Measurements from ENCODE around the gene BST2. TPM values are rescaled to one million over a fixed set of nuclear protein-coding genes. Genes with fewer than 3 reads are reported as not detected.
"Not testable (repeated sequence)": the region's sequence is repeated elsewhere in the genome, so short reads cannot be mapped to it uniquely, and the experiment has no call there.

BST2 gene
- total RNA-seq, 1 experiment from 2014 or later = not detected

DNA sequence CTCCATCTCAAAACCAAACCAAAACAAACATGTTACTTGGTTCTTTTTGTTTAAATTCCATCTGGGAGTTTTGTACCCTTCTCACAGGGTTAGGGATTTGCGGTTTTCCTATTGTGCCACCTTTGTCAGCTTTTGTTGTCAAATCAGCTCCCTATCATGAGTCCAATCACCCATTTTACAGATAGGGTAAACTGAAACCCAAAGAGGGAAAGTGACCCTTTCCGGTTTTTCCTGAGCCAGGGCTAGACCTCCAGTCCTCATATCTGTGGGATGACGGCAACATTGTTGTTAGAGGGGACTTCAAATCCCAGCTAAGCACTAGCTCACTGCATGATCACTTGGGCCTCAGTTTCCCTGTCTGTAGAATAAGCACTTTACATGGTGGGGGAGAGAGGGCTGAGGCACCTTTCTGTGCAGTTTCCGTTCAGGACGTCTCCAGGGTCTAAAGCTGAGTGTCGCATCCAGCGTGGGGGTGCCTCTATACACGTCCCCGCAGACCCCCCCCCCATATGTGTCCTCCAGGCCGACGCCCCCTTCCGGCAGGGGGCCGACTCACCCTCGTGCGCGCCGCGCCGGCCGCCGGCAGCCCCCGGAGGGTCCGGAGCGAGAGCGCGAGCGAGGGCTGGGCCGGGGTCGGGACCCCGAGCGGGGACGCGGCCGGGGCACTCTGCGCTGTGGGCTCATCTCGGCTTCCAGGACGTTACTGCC, 15.3 kb downstream of the BST2 start:
- no peak for DNase-seq (ENCODE audit: low read depth)

DNA sequence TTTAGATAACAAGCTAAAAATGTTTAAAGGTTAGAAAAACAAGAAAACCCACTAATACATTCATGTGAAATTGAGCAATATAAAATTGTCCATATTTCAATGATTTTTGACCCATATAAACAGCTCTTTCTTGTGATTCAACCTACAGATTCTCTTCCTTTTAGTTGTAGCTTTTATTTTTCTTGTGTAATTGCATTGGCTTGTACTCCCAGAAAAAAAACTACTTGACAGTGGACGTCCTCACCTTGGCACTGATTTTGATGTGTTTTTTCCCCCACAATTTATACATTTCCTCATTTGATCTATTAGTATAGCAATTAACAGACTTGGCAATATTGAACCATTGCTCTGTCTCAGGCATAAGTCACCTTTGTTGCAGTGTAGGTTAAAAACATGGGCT, 16.1 kb downstream of the BST2 start:
- no peak for DNase-seq (ENCODE audit: low read depth)

DNA sequence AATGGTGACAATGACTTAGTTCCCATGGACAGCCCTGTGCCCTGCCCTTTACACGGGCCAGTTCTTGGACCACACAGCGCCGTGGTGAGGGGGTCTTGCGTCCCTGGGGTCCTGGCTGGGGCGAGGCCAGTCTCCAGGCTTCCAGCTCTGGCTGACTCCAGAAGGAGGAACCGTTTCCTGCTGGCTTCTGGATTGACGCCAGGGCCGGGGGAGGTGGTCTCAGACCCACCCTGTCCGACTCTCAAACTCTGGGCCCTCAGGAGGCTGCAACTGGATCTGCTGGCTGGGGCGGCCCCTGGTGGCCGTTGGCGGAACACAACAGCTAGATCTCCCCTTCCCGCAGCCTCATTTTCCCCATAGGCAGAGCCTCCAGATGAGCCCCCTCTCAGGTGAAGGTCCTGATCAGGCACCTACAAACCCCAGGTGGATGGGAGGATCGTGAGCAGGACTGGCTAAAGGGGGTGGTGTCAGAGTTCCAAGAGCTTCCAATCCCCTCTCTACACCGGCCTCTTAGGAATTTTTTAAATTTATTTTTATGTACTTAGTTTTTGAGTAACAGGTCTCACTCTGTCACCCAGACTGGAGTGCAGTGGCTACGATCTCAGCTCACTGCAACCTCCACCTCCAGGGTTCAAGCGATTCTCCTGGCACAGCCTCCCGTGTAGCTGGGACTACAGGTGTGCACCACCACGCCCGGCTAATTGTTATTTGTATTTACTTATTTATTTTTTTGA, 19.4 kb downstream of the BST2 start:
- DNase-seq (ENCODE audit: low read depth) = peak; percentile 55

DNA sequence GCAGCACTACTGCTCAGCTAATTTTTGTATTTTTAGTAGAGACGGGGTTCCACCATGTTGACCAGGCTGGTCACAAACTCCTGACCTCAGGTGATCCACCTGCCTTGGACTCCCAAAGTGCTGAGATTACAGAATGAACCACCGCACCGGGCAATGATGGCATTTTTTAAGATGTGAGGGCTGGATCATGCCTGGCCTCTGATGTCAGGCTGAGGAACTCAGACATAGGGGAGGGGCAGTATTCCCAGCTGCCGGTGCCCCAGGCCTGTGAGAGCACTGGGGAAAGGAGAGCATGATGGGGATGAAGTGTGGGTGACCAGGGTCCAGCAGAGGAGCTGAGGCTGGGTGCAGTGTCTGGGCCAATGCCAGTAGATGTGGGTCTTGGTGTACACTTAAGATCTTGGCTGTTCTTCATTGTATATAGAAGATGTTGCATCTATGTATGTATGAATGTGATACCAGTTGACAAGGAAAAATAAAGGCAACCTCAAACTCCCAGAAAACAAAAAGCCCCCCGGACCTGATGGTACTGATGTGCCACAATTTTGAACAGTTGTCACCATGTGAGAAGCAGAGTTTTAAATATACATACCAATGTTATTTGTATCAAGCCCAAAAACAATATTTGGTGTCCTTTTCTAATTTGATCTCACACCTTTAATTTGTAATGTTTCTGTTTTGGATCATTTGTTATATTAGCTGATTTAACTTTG, 24.8 kb downstream of the BST2 start:
- no peak for DNase-seq (ENCODE audit: low read depth)

DNA sequence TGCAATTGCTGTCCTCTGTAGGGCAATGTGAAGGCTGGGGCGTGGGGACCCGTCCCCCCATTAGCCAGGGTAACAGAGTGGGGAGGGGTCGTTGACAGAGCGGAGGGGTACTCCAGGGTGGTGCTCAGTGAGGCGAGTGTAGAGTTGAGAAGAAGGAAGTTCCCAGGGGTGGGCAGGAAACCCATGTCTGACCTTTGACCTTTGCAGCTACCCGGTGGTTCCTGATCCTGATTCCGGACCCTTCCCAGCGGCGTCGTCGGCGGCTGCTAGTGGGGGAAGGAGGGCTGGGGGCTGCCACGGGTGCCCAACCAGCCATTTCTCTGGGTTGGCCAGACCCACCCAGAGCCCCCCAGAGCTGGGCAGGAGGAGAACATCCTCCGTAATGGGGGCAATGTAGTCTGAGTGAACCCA, 26.2 kb downstream of the BST2 start:
- DNase-seq (ENCODE audit: low read depth) = no peak

DNA sequence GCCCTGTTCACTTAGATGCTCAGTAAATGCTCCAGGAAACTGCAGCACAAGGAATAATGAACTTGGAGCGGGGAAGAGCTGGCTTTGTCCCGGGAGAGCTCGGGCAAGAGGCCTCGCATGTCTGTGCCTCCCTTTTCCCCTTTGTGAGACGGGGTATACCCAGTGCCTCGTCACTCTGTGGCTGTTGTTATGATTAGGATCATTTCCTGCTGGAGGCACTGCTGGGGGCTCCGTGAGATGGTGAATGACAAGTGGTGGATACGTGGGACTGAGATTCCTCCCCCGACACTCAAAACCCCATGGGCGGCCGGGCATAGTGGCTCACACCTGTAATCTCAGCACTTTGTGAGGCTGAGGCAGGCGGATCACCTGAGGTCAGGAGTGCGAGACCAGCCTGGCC, 27.2 kb downstream of the BST2 start:
- DNase-seq (ENCODE audit: low read depth) = no peak

DNA sequence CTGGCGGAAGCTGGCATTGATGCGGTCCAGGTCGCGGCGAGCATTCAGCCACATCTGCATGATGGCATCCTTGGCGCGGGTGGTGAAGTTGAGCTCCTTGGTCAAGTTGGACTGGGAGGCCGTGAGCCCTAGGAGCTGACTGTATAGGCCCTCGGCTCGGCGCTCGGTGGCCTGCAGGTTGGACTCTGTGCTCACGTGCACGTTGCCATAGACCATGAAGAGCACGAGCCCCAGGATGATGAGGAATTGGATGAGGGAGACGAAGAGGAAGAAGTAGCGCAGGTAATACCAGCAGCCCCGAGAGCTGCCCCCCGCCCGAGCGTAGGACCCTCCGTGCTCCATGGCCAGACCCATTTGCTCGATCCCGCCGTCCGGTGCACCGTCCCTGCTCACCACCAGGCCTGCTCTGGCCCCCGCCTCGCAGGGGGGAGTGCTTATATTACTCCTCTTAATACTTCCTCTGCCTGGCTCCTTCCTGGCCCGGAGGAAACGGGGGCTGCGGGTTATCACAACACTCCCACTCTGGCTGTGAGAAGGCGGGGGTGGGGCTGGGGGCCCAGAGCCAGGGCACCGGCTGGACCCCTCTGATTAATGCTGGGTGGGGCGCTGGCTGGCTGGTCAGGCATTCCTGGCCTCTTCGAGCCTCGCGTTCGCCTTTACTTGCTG, 28.4 kb downstream of the BST2 start, which contains the start of gene PLVAP:
Gene PLVAP (minus strand): TSS at position 408 of the 666 bp plus-strand sequence. CDS start 54 bp downstream, at position 354.
- no peak for DNase-seq (ENCODE audit: low read depth)

DNA sequence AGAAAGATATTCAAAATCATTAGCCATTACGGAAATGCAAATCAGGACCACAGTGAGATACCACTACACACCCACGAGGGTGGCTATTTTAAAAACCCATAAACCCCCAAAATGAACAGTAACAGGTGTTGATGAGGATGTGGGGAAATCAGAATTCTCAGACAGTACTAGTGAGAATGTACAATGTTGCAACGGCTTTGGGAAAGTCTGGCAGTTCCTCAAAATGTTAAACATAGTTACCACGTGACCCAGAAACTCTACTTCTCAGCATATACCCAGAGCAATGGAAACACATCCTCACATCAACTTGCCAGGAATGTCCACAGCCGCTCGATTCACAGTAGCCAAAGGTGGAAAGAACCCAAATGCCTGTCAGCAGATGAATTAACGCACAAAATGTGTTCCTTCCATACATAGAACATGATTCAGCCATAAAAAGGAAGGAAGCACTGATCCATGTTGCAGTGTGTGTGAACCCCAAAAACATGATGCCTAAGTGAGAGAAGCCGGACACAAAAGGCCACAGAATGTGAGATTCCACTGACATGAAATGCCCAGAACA, 35.3 kb downstream of the BST2 start:
- no peak for DNase-seq (ENCODE audit: low read depth)

DNA sequence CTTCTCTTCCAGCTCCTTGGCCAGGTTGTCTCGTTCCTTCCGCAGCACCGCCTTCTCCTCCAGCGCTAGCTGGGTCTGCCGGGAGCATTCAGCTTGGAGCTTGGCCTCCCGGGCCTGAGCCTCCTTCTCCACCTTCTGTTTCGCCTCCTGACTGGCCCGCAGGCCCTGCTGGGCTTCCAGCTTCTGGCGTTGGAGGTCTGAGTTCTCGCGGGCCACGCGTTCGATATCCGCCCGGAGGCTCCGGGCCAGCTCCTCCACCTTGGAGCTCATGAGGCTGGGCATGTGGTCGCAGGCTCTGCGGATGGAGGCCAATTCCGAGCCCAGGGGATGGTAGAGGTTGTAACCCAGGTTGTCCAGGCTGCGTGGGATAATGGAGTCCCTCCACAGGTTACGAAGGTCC, 40.1 kb downstream of the BST2 start:
- no peak for DNase-seq (ENCODE audit: low read depth)

DNA sequence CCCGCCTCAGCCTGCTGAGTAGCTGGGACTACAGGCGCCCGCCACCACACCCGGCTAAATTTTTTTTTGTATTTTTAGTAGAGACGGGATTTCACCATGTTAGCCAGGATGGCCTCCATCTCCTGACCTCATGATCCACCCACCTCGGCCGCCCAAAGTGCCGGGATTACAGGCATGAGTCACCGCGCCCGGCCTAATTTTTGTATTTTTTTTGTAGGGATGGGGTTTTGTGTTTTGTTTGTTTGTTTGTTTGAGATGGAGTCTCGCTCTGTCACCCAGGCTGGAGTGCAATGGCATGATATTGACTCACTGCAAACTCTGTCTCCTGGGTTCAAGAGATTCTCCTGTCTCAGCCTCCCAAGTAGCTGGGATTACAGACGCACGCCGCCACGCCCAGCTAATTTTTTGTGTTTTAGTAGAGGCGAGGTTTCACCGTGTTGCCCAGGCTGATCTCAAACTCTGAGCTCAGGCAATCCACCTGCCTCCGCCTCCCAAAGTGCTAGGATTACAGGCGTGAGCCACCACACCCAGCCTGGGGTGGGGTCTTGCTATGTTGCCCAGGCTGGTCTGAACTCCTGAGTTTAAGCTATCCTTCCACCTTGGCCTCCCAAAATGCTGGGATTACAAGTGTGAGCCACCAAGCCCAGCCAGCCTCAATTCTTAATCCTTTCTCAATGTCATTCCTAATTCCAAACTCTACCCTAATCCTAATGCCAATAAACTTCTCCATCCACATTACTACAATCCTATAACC, 41.4 kb downstream of the BST2 start:
- DNase-seq (ENCODE audit: low read depth) = not testable (repeated sequence)

DNA sequence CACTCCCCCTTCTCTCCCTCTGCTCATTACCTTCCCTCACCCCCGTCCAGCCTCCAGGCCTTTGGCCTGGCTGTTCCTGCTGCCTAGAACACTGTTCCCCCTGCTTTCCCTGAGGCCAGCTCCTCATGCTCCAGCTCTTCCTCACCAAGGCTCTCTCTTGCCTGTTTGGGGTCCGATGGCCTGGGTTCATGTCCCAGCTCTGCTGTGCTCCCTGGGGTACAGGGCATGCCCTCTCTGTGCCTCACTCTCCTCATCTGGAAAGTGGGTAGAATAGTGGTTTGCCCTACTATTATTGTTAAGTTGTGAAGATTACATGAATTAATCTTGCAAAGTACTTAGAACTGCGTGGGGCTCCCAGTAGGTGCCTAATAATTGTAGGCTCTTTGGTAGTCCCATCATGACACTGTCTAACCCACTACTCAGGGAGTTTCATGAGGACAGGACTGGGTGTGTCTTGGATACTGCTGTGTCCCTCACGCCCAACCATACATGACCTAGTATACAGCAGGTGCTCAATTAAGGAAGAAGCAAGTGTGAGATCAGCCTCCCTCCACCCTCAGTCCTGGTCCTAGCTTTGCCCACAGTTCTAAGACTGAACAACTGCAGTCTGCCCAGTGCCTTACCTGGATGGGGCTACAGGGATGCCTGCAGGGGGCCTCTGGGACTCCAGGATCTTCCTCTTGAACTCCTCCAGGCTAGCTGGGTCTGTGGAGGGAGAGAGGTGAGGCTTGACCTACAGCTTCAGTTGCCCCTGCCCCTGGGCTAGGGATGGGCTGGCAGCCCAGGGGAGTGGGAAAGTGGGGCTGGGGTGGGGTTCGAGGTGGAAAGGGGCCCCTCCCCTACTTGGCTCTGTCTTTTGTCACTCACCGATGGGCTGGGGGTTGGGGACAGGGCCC, 45.3 kb downstream of the BST2 start:
- no peak for DNase-seq (ENCODE audit: low read depth)

DNA sequence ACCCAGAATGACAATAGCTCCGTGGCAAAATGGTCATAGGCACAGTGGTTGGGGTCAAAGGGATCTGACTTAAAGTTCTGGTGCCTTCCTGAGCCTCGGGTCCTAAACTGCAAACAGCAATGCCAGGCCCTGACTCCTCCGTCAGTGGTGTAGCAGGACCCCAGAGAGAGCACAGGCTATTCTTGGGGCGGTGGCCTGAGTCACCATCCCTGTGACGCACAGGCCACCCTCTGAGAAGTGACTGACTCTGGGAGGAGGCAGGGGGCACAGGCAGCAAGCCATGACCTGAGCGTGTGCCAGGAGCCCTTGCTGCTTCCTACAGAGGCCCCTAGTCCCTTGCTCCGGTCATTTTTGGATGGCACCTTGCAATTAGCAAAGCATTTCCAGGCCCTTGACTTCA, 47.0 kb downstream of the BST2 start:
- peak; percentile 79 for DNase-seq (ENCODE audit: low read depth)

DNA sequence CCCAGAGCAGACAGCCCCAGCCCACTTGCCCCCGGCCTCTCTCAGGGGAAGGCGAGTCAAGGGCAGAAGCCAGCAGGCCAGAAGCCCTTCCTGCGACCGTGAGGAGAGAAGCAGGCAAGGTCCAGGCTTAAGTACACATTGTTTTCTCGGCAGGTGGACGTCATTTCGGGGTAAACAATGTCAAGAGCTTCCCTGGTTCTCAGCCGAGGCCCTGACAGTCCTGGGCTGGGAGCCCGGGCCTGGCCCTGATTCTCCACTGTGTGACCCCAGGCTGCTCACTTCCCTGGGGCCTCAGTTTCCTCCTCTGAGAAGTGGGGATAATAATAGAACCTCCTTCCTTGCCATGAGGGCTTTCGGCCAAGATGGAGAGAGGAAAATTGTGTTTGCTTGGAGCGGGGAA, 47.7 kb downstream of the BST2 start:
- no peak for DNase-seq (ENCODE audit: low read depth)

DNA sequence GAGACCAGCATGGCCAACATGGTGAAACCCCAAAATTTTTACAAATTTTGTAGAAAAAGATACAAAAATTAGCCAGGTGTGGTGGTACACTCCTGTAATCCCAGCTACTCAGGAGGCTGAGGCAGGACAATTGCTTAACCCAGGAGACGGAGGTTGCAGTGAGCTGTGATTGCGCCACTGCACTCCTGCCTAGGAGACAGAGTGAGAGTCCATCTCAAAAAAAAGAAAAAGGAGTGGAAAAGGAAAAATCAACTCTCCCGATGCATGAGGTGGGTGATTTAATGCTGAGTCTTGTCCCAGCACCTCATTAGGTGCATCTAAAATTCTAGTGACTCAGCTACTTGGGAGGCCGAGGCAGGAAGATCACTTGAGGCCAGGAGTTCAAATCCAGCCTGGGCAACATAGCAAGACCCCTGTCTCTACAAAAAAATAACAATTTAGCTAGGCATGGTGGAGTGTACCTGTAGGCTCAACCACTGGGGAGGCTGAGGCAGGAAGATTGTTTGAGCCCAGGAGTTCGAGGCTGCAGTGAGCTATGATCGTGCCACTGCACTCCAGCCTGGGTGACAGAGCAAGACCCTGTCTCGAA, 48.3 kb downstream of the BST2 start:
- DNase-seq (ENCODE audit: low read depth) = no peak

DNA sequence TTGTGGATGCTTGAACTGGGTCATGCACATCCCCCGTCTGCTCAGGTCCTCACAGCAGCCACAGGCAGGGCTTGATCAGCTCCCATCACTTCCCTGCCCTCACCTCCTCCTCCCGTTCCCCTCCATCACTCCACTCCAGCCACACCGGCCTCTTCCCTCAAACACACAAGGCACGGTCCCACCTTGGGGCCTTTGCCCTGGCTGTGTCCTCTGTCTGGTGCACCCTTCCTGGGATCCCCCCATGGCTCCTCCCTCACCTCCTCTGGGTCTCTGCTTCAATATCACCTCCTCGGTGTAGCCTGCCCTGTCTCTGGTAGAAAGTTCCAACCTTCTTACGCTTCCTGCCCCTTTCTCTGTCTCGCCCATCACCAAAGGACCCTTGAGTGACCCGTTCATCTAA, 52.0 kb downstream of the BST2 start:
- no peak for DNase-seq (ENCODE audit: low read depth)

All from HT1080 (cell line).